ENCODE measurements around the gene TSPAN18. TPM values are rescaled to one million over a fixed set of nuclear protein-coding genes. Genes with fewer than 3 reads are reported as not detected.

Gene TSPAN18
- total RNA-seq, 1 experiment from 2014 or later = 21.3 TPM

DNA sequence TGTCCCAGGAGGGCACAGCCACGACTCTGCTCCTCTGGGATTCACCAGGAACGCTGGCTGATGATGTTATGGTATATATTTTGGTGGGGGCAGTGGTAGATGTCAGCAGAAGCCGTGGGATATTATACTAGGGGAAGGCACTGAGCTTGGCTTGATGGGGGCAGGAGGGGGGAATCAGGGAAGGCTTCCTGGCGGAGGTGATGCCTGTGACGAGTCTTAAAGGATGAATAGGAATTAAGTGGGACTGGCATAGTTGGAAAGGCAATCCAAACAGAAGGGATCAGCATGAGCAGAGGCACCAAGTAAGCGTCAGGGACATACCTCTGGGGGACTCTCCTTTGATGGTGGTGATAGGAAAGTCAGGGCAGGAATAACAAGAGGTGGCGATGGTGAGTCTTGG, 176.3 kb downstream of the TSPAN18 start:
- no peak overlapping the region for H3K4me3 ChIP-seq (ENCODE audit: low read depth in 2 of 2, low read length in 2 of 2)
- no peak for DNase-seq (ENCODE audit: low read depth, low spot score)
- ChIA-PET POLR2A (no interaction called here), CTCF (no interaction called here)
- TF ChIP-seq CTCF (IDR thresholded peaks at IDR 0.05) (no peak), TCF7L2 (IDR thresholded peaks at IDR 0.05; ENCODE audit: low read depth, low read length) (no peak), SIN3A (IDR thresholded peaks at IDR 0.05; ENCODE audit: borderline replicate concordance, insufficient read depth, low read depth, low read length) (no peak), POLR2AphosphoS5 (IDR thresholded peaks at IDR 0.05; ENCODE audit: low read depth, low read length) (no peak)
- TF ChIP-seq, protein P1, sequence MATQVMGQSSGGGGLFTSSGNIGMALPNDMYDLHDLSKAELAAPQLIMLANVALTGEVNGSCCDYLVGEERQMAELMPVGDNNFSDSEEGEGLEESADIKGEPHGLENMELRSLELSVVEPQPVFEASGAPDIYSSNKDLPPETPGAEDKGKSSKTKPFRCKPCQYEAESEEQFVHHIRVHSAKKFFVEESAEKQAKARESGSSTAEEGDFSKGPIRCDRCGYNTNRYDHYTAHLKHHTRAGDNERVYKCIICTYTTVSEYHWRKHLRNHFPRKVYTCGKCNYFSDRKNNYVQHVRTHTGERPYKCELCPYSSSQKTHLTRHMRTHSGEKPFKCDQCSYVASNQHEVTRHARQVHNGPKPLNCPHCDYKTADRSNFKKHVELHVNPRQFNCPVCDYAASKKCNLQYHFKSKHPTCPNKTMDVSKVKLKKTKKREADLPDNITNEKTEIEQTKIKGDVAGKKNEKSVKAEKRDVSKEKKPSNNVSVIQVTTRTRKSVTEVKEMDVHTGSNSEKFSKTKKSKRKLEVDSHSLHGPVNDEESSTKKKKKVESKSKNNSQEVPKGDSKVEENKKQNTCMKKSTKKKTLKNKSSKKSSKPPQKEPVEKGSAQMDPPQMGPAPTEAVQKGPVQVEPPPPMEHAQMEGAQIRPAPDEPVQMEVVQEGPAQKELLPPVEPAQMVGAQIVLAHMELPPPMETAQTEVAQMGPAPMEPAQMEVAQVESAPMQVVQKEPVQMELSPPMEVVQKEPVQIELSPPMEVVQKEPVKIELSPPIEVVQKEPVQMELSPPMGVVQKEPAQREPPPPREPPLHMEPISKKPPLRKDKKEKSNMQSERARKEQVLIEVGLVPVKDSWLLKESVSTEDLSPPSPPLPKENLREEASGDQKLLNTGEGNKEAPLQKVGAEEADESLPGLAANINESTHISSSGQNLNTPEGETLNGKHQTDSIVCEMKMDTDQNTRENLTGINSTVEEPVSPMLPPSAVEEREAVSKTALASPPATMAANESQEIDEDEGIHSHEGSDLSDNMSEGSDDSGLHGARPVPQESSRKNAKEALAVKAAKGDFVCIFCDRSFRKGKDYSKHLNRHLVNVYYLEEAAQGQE (IDR thresholded peaks at IDR 0.05; ENCODE audit: insufficient read depth in 1 of 2, low read depth in 2 of 2, low read length in 1 of 2) = no peak
- no peaks in the 10 kb centered on the region for H3K36me3 ChIP-seq (ENCODE audit: control insufficient read depth, insufficient read depth, low read length)
- no peaks in the 10 kb centered on the region; the same call in 1 of the 2 replicates for H3K4me1 ChIP-seq (ENCODE audit: control insufficient read depth, insufficient read depth, low read length)
- BruUV-seq (replicated peaks) = no TSS peak
- in situ Hi-C loops (cut with HindIII; ENCODE audit: low pct_unique_long_range_greater_than_20kb, low sequenced_read_pairs) = no loop called here
- no peak for ATAC-seq
- intact Hi-C loops (cut with micrococcal nuclease; ENCODE audit: unreplicated experiment) = loop anchor here (10.0 kb wide), 1 partner anchor 338 kb away; the partner anchor contains the start of gene CD82
- H3K27ac ChIP-seq (ENCODE audit: low read length) = no peak overlapping the region
- H3K27me3 ChIP-seq (ENCODE audit: control insufficient read depth, insufficient read depth, low read length) = no peaks in the 10 kb centered on the region
- H3K9me3 ChIP-seq (ENCODE audit: control insufficient read depth, insufficient read depth, low read depth, low read length) = no peaks in the 10 kb centered on the region

- H3K27me3 ChIP-seq (ENCODE audit: control insufficient read depth, insufficient read depth, low read length) = no peaks in the 10 kb centered on the region
- DNase-seq (ENCODE audit: low read depth, low spot score) = no peak
- no peaks in the 10 kb centered on the region for H3K9me3 ChIP-seq (ENCODE audit: control insufficient read depth, insufficient read depth, low read depth, low read length)
- in situ Hi-C loops (cut with HindIII; ENCODE audit: low pct_unique_long_range_greater_than_20kb, low sequenced_read_pairs) (no loop called here), intact Hi-C loops (cut with micrococcal nuclease; ENCODE audit: unreplicated experiment) (loop anchor here (10.0 kb wide), 1 partner anchor 339 kb away; the partner anchor contains the start of gene CD82)
- ChIA-PET CTCF (no interaction called here), POLR2A (no interaction called here)
- H3K27ac ChIP-seq (ENCODE audit: low read length) = no peak overlapping the region
- ATAC-seq = no peak
- no TSS peak for BruUV-seq (replicated peaks)
- H3K4me3 ChIP-seq (ENCODE audit: low read depth in 2 of 2, low read length in 2 of 2) = no peak overlapping the region
- TF ChIP-seq CTCF (IDR thresholded peaks at IDR 0.05) (no peak), POLR2AphosphoS5 (IDR thresholded peaks at IDR 0.05; ENCODE audit: low read depth, low read length) (no peak), TCF7L2 (IDR thresholded peaks at IDR 0.05; ENCODE audit: low read depth, low read length) (no peak), SIN3A (IDR thresholded peaks at IDR 0.05; ENCODE audit: borderline replicate concordance, insufficient read depth, low read depth, low read length) (no peak)
- TF ChIP-seq, protein P1 (IDR thresholded peaks at IDR 0.05; ENCODE audit: insufficient read depth in 1 of 2, low read depth in 2 of 2, low read length in 1 of 2) = no peak
- H3K4me1 ChIP-seq (ENCODE audit: control insufficient read depth, insufficient read depth, low read length) = no peaks in the 10 kb centered on the region; the same call in 1 of the 2 replicates
- H3K36me3 ChIP-seq (ENCODE audit: control insufficient read depth, insufficient read depth, low read length) = no peaks in the 10 kb centered on the region
Observed at GRCh38 chr11:44903518-44903917, 176.8 kb downstream of the TSPAN18 start.

All from Panc1 (cell line).